IPS DF 6.9 (cell line): Measurements from ENCODE around the gene RPL41.
"Not testable (repeated sequence)": the region's sequence is repeated elsewhere in the genome, so short reads cannot be mapped to it uniquely, and the experiment has no call there.

Source experiments
- DNase-seq: peaks from one replicate; pipeline ENCODE4 v3.0.0-alpha.2; 2013; ENCODE audit warnings: low read depth, low spot score
- H3K27ac ChIP-seq: one replicate; pipeline ENCODE4 v1.5.1; 2013; ENCODE audit warnings: low read length, control low read depth
- H3K27me3 ChIP-seq: 2 replicates; pipeline ENCODE4 v1.6.1; 2013; ENCODE audit warnings: mild to moderate bottlenecking, low read length; ENCODE audit not compliant: control insufficient read depth, insufficient read depth
- H3K36me3 ChIP-seq: 2 replicates; pipeline ENCODE4 v1.6.1; 2013; ENCODE audit warnings: low read length; ENCODE audit not compliant: control insufficient read depth, insufficient read depth
- H3K4me1 ChIP-seq: 2 replicates; pipeline ENCODE4 v1.6.1; 2013; ENCODE audit warnings: low read length; ENCODE audit not compliant: control insufficient read depth, insufficient read depth
- H3K4me3 ChIP-seq: 2 replicates; pipeline ENCODE4 v1.5.1; 2013; ENCODE audit warnings: mild to moderate bottlenecking, low read length
- H3K9me3 ChIP-seq: 2 replicates; pipeline ENCODE4 v1.6.1; 2013; ENCODE audit warnings: low read length, inconsistent platforms; ENCODE audit not compliant: control insufficient read depth, insufficient read depth
- WGBS: extraction: QIAGEN DNeasy Blood & Tissue Kit; methylation state at CpG from one replicate; pipeline ENCODE4 v1.1.7; 2013; ENCODE audit warnings: mixed read lengths, missing lambda C conversion rate; ENCODE audit not compliant: insufficient read length, insufficient coverage; 5-methylcytosine and 5-hydroxymethylcytosine counted together

Gene RPL41

DNA sequence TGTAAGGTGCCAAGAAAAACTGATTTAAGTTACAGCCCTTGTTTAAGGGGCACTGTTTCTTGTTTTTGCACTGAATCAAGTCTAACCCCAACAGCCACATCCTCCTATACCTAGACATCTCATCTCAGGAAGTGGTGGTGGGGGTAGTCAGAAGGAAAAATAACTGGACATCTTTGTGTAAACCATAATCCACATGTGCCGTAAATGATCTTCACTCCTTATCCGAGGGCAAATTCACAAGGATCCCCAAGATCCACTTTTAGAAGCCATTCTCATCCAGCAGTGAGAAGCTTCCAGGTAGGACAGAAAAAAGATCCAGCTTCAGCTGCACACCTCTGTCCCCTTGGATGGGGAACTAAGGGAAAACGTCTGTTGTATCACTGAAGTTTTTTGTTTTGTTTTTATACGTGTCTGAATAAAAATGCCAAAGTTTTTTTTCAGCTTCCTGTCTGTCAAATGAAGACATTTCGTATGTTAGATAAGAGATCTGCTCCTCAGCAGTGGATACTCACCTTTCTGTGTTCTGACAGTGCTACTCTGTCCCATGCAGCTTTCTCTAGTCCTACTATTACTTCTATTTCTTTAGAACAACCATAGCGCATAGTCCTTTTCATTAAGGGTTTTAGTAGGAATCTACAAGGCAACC lies 13.2 kb upstream of the RPL41 start:
- Histone ChIP-seq H3K4me3 (no peak overlapping the region; the same call in 1 of the 2 replicates), H3K4me1 (no peaks in the 10 kb centered on the region), H3K27ac (no peak overlapping the region), H3K27me3 (no peaks in the 10 kb centered on the region), H3K9me3 (no peaks in the 10 kb centered on the region), H3K36me3 (peaks cover 31% of the 10 kb centered on the region)
- DNase-seq = no peak
- no CpG with 5 or more reads among the region's 6 CpGs for WGBS

GRCh38 chr12:56103823-56104108 lies 12.7 kb upstream of the RPL41 start:
- no peak for DNase-seq
- Histone ChIP-seq H3K4me3 (peak overlapping the region; percentile 60; the same call in 1 of the 2 replicates), H3K27ac (no peak overlapping the region), H3K4me1 (no peaks in the 10 kb centered on the region), H3K36me3 (peaks cover 27% of the 10 kb centered on the region), H3K9me3 (no peaks in the 10 kb centered on the region), H3K27me3 (no peaks in the 10 kb centered on the region)
- WGBS = no CpG with 5 or more reads among the region's 8 CpGs

GRCh38 chr12:56104109-56104814 lies 12.2 kb upstream of the RPL41 start, which contains the start of gene PA2G4:
PA2G4 (plus strand) TSS chr12:56104559; CDS start chr12:56104738, 179 bp downstream.
- no peaks in the 10 kb centered on the region for H3K4me1 ChIP-seq
- WGBS = no CpG with 5 or more reads among the region's 60 CpGs
- peak; percentile 98 for DNase-seq
- H3K9me3 ChIP-seq = no peaks in the 10 kb centered on the region
- H3K4me3 ChIP-seq = peak within 1 kb of the TSS; percentile 75
- no peaks in the 10 kb centered on the region for H3K27me3 ChIP-seq
- peaks cover 25% of the 10 kb centered on the region for H3K36me3 ChIP-seq
- H3K27ac ChIP-seq = no peak within 1 kb of the TSS

GRCh38 chr12:56104815-56105608 lies 11.4 kb upstream of the RPL41 start:
- DNase-seq = no peak
- no CpG with 5 or more reads among the region's 40 CpGs for WGBS
- Histone ChIP-seq H3K4me3 (peak overlapping the region; percentile 75), H3K27me3 (no peaks in the 10 kb centered on the region), H3K27ac (no peak overlapping the region), H3K9me3 (no peaks in the 10 kb centered on the region), H3K4me1 (no peaks in the 10 kb centered on the region), H3K36me3 (peaks cover 25% of the 10 kb centered on the region)

DNA sequence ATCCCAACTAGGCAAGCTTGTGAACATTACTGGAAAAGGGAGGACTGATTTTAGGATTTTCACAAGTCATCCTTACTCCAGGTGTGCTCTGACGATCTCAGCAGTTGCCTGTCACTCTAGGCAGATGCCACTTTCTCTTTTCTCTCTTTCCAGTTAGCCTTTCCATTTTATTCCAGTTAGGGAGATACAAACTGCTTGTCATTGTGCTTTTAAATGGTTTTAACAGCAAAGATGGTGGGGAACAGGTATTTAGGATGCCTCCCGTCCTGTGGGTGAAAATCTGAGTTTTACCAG lies 10.9 kb upstream of the RPL41 start:
- H3K27ac ChIP-seq = no peak overlapping the region
- H3K27me3 ChIP-seq = no peaks in the 10 kb centered on the region
- H3K9me3 ChIP-seq = no peaks in the 10 kb centered on the region
- no peaks in the 10 kb centered on the region for H3K4me1 ChIP-seq
- peaks cover 28% of the 10 kb centered on the region for H3K36me3 ChIP-seq
- peak overlapping the region; percentile 75; the same call in 1 of the 2 replicates for H3K4me3 ChIP-seq
- no peak for DNase-seq
- WGBS = no CpG with 5 or more reads among the region's 2 CpGs

GRCh38 chr12:56107242-56107641 lies 9.2 kb upstream of the RPL41 start:
- no peaks in the 10 kb centered on the region for H3K4me1 ChIP-seq
- peaks cover 34% of the 10 kb centered on the region for H3K36me3 ChIP-seq
- no peak for DNase-seq
- H3K27me3 ChIP-seq = no peaks in the 10 kb centered on the region
- WGBS = no CpG with 5 or more reads among the region's 3 CpGs
- no peak overlapping the region for H3K4me3 ChIP-seq
- no peak overlapping the region for H3K27ac ChIP-seq
- no peaks in the 10 kb centered on the region for H3K9me3 ChIP-seq

DNA sequence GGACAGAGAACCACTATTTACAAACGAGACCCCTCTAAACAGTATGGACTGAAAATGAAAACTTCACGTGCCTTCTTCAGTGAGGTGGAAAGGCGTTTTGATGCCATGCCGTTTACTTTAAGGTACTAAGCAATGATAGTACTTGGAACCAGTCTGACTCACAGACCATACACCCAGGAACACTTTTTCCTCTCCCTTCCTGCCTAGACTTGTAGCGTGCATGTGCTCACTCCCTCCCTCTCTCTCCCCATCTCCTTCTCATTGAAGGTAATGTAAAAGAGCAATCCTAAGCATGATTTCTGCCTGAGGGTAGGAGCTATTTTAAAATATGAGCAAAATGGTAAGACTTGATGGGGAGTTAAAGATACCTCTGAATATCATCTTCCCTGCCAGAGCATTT lies 5.9 kb upstream of the RPL41 start:
- no peaks in the 10 kb centered on the region for H3K27me3 ChIP-seq
- no peak for DNase-seq
- no peak overlapping the region for H3K27ac ChIP-seq
- H3K4me3 ChIP-seq = no peak overlapping the region
- H3K4me1 ChIP-seq = no peaks in the 10 kb centered on the region
- H3K9me3 ChIP-seq = no peaks in the 10 kb centered on the region
- WGBS = no CpG with 5 or more reads among the region's 5 CpGs
- H3K36me3 ChIP-seq = peaks cover 37% of the 10 kb centered on the region

GRCh38 chr12:56114084-56114483 lies 2.3 kb upstream of the RPL41 start:
- no CpG with 5 or more reads among the region's 1 CpG for WGBS
- Histone ChIP-seq H3K36me3 (peaks cover 29% of the 10 kb centered on the region), H3K27ac (no peak overlapping the region)

GRCh38 chr12:56115329-56115728 lies 1.1 kb upstream of the RPL41 start:
- no CpG with 5 or more reads among the region's 10 CpGs for WGBS
- peaks cover 22% of the 10 kb centered on the region for H3K36me3 ChIP-seq

More at GRCh38 chr12:56114084-56114483, 2.3 kb upstream of the RPL41 start:
- Histone ChIP-seq H3K4me3 (no peak overlapping the region), H3K9me3 (no peaks in the 10 kb centered on the region), H3K4me1 (peaks cover 2% of the 10 kb centered on the region; the same call in 1 of the 2 replicates), H3K27me3 (no peaks in the 10 kb centered on the region)
- no peak for DNase-seq

GRCh38 chr12:56117082-56117706 lies 761 bp downstream of the RPL41 start:
- not testable (repeated sequence) for H3K27me3 ChIP-seq, H3K27ac ChIP-seq, H3K4me1 ChIP-seq, H3K9me3 ChIP-seq, H3K36me3 ChIP-seq, DNase-seq
- peak overlapping the region; percentile 90; the same call in 1 of the 2 replicates for H3K4me3 ChIP-seq
- whole genome bisulfite sequencing = no CpG with 5 or more reads among the region's 16 CpGs

More at GRCh38 chr12:56115329-56115728, 1.1 kb upstream of the RPL41 start:
- Histone ChIP-seq H3K27me3 (no peaks in the 10 kb centered on the region), H3K4me3 (peak overlapping the region; percentile 90; the same call in 1 of the 2 replicates), H3K9me3 (no peaks in the 10 kb centered on the region), H3K4me1 (peaks cover 2% of the 10 kb centered on the region; the same call in 1 of the 2 replicates), H3K27ac (no peak overlapping the region)
- DNase-seq = no peak
